DOHH2 (cell line): ENCODE results near the gene SVIL.
"Not testable (repeated sequence)": the region's sequence is repeated elsewhere in the genome, so short reads cannot be mapped to it uniquely, and the experiment has no call there.

Source experiments
- H3F3A ChIP-seq: fragments of 200-600 bp; sonication (generic), shearing (Covaris generic); 2 replicates; pipeline ENCODE4 v1.6.0; 2016; ENCODE audit warnings: antibody characterized with exemption, mild to moderate bottlenecking; ENCODE audit not compliant: control insufficient read depth, insufficient read depth
- H3K27ac ChIP-seq: fragments of 200-600 bp; sonication (generic); 2 replicates; pipeline ENCODE4 v1.5.1; 2014; ENCODE audit warnings: low read depth, mild to moderate bottlenecking, low read length, moderate library complexity
- H3K27me3 ChIP-seq: fragments of 200-600 bp; sonication (generic); 2 replicates; pipeline ENCODE4 v1.6.1; 2014; ENCODE audit warnings: mild to moderate bottlenecking, low read length, mixed read lengths; ENCODE audit not compliant: control insufficient read depth
- H3K36me3 ChIP-seq: fragments of 200-600 bp; sonication (generic); 2 replicates; pipeline ENCODE4 v1.6.1; 2014; ENCODE audit warnings: mild to moderate bottlenecking, low read length, moderate library complexity, mixed read lengths; ENCODE audit not compliant: control insufficient read depth
- H3K4me1 ChIP-seq: fragments of 200-600 bp; sonication (generic); 2 replicates; pipeline ENCODE4 v1.6.1; 2014; ENCODE audit warnings: mild to moderate bottlenecking, low read length, mixed read lengths; ENCODE audit not compliant: control insufficient read depth
- H3K4me2 ChIP-seq: fragments of 200-600 bp; sonication (generic); 2 replicates; pipeline ENCODE4 v1.6.0; 2014; ENCODE audit warnings: mild to moderate bottlenecking, low read length, moderate library complexity
- H3K4me3 ChIP-seq: fragments of 200-600 bp; sonication (generic); 2 replicates; pipeline ENCODE4 v1.5.1; 2014; ENCODE audit warnings: mild to moderate bottlenecking, low read length, mixed read lengths
- H3K79me2 ChIP-seq: fragments of 200-600 bp; sonication (generic); 2 replicates; pipeline ENCODE4 v1.6.1; 2014; ENCODE audit warnings: mild to moderate bottlenecking, low read length, mixed read lengths; ENCODE audit not compliant: control insufficient read depth
- H3K9me2 ChIP-seq: fragments of 200-600 bp; sonication (generic); replicated peaks from 2 replicates; pipeline ENCODE4 v1.6.1; 2014; ENCODE audit warnings: mild to moderate bottlenecking, low read length, mixed read lengths; ENCODE audit not compliant: control insufficient read depth
- H3K9me3 ChIP-seq: fragments of 200-600 bp; sonication (generic); 2 replicates; pipeline ENCODE4 v1.6.1; 2014; ENCODE audit warnings: antibody characterized with exemption, low read length, mixed read lengths; ENCODE audit not compliant: control insufficient read depth, insufficient read depth
- H4K20me1 ChIP-seq: fragments of 200-600 bp; sonication (generic); 2 replicates; pipeline ENCODE4 v1.6.0; 2014; ENCODE audit warnings: low read depth, mild to moderate bottlenecking, antibody characterized with exemption, low read length, moderate library complexity; ENCODE audit not compliant: control insufficient read depth, insufficient read depth
- EZH2phosphoT487 ChIP-seq: fragments of 200-600 bp; sonication (generic); IDR thresholded peaks from 2 replicates; pipeline ENCODE4 v1.6.1; 2017; ENCODE audit warnings: borderline replicate concordance, mild to moderate bottlenecking, antibody characterized with exemption, low read length, moderate library complexity, mixed read lengths
- TF ChIP-seq, protein P1 (sequence below): fragments of 200-600 bp; sonication (generic); IDR thresholded peaks from one replicate; pipeline ENCODE4 v1.5.1; 2014; ENCODE audit warnings: antibody characterized with exemption, mild to moderate bottlenecking, low read depth, low read length; ENCODE audit not compliant: poor library complexity, severe bottlenecking

Gene SVIL

DNA sequence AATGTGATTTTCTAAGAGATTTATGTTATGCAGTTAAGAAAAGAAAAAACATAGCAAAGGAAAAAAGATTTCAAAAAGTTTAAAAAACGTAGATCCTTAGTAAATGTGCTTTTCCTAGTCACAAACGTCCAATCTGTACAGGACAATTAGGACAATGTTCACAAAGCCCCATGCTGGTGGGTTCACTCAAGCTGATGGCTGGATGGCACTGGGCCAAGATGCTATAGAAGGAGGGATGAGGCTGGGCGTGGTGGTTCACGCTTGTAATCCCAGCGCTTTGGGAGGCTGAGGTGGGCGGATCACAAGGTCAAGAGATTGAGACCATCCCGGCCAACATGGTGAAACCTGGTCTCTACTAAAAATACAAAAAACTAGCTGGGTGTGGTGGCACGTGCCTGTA, 22.1 kb downstream of the SVIL start:
- H3K79me2 ChIP-seq = no peaks in the 10 kb centered on the region
- H3K36me3 ChIP-seq = no peaks in the 10 kb centered on the region
- no peaks in the 10 kb centered on the region for H3K27me3 ChIP-seq
- no peaks in the 10 kb centered on the region for H3F3A ChIP-seq
- H3K9me3 ChIP-seq = peaks cover 19% of the 10 kb centered on the region; the same call in 1 of the 2 replicates
- TF ChIP-seq, protein P1, sequence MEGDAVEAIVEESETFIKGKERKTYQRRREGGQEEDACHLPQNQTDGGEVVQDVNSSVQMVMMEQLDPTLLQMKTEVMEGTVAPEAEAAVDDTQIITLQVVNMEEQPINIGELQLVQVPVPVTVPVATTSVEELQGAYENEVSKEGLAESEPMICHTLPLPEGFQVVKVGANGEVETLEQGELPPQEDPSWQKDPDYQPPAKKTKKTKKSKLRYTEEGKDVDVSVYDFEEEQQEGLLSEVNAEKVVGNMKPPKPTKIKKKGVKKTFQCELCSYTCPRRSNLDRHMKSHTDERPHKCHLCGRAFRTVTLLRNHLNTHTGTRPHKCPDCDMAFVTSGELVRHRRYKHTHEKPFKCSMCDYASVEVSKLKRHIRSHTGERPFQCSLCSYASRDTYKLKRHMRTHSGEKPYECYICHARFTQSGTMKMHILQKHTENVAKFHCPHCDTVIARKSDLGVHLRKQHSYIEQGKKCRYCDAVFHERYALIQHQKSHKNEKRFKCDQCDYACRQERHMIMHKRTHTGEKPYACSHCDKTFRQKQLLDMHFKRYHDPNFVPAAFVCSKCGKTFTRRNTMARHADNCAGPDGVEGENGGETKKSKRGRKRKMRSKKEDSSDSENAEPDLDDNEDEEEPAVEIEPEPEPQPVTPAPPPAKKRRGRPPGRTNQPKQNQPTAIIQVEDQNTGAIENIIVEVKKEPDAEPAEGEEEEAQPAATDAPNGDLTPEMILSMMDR = no peak
- TF ChIP-seq EZH2phosphoT487 = no peak
- H3K27ac ChIP-seq = no peak overlapping the region
- H3K4me2 ChIP-seq = no peak overlapping the region
- no peaks in the 10 kb centered on the region for H3K4me1 ChIP-seq
- H3K9me2 ChIP-seq = no peaks in the 10 kb centered on the region
- no peak overlapping the region for H3K4me3 ChIP-seq
- H4K20me1 ChIP-seq = no peaks in the 10 kb centered on the region

DNA sequence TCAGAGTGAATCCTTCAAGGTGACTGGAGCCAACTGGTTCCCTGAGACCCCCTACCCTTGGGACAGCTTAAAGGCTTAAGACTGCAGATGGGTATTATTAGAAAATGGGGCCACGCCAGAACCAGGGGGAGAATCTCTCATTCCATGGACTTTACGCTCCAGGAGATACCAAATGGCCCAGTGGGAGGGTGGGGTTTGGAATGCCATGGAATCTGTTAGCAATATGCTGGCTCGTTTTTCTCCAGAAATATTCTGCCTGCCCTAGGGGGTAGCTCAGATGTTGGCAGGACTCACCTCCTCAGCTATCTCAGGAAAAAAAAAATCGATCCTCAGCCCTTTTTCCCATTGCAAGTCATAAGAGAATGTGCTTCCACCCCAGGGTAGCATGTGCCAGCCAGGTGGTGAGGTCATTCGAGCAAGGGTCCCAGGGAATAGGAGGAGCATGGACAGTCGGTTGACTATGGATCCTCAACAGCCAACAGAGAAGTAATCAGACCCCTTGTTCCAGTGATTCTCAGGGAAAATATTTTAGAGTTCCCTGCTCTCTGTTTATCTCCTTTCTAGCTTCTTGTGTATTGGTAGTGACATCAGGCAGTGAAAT, 22.9 kb downstream of the SVIL start:
- H3K9me3 ChIP-seq = peaks cover 19% of the 10 kb centered on the region; the same call in 1 of the 2 replicates
- no peak overlapping the region for H3K27ac ChIP-seq
- no peaks in the 10 kb centered on the region for H3K36me3 ChIP-seq
- H3K4me1 ChIP-seq = no peaks in the 10 kb centered on the region
- TF ChIP-seq, protein P1 = no peak
- TF ChIP-seq EZH2phosphoT487 = no peak
- H3F3A ChIP-seq = no peaks in the 10 kb centered on the region
- no peaks in the 10 kb centered on the region for H4K20me1 ChIP-seq
- H3K27me3 ChIP-seq = no peaks in the 10 kb centered on the region
- no peaks in the 10 kb centered on the region for H3K79me2 ChIP-seq
- H3K9me2 ChIP-seq = no peaks in the 10 kb centered on the region
- no peak overlapping the region for H3K4me3 ChIP-seq
- no peak overlapping the region for H3K4me2 ChIP-seq

DNA sequence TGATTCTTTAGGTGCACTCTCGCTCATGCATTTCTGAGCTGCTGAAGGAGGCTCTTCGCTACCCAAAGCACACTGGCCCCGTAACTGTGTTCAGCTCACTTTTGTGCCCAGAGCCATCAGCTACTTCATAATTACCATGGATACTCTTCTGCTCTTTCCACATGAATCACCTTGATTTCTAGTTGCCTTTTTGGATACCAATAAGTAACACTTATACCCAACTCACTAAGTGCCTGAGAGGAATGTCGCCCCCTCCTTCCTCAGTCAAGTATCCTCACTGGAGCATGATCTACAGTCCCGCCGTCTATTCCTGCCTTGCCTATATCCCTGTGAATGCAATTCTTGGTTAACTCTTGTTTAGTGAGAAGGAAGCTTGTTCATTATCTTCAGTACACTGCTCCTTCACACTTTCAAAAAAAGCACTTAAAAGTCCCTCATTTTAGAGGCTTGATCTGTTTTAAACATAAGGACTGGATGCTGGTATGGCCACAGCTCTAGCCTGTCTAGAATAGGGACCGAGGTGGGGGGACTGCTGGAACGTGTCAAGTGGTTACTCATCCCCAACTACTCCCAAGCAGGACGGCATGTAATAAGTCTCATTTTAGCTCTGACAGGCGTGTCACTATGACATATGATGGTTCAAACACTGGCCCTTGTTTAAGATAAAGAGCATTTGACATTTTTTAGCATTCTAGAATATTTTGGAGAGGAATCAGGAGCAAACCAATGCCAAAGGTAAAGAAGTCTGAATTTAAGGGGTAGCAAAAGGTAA, 23.7 kb downstream of the SVIL start:
- Histone ChIP-seq H3K9me3 (peaks cover 19% of the 10 kb centered on the region; the same call in 1 of the 2 replicates), H3K36me3 (no peaks in the 10 kb centered on the region), H3K27me3 (no peaks in the 10 kb centered on the region), H4K20me1 (no peaks in the 10 kb centered on the region), H3K9me2 (no peaks in the 10 kb centered on the region), H3K4me2 (no peak overlapping the region), H3K27ac (no peak overlapping the region), H3F3A (no peaks in the 10 kb centered on the region), H3K79me2 (no peaks in the 10 kb centered on the region), H3K4me3 (no peak overlapping the region), H3K4me1 (no peaks in the 10 kb centered on the region)
- TF ChIP-seq EZH2phosphoT487 = no peak
- TF ChIP-seq, protein P1 = no peak

- not testable (repeated sequence) for H3K9me2 ChIP-seq, H3K79me2 ChIP-seq, H3K27me3 ChIP-seq, H4K20me1 ChIP-seq, H3K36me3 ChIP-seq, H3K4me1 ChIP-seq, H3K4me3 ChIP-seq, H3K4me2 ChIP-seq, H3F3A ChIP-seq, H3K27ac ChIP-seq
- H3K9me3 ChIP-seq = peaks cover 19% of the 10 kb centered on the region; the same call in 1 of the 2 replicates
Observed at GRCh38 chr10:29610331-29610730, 24.4 kb downstream of the SVIL start.
